ENCODE results near the gene USP6NL.

The USP6NL gene

GRCh38 chr10:11616021-11616420, 4.6 kb upstream of the USP6NL start:
- DNase-seq (ENCODE audit: low spot score): no peak

GRCh38 chr10:11615396-11615795, 3.9 kb upstream of the USP6NL start:
- no peak for DNase-seq (ENCODE audit: low spot score)

- DNase-seq (ENCODE audit: low spot score): peak; percentile 35
These were observed 861 bp upstream of the USP6NL start for GRCh38 chr10:11612021-11613001.

GRCh38 chr10:11610826-11611247, 613 bp downstream of the USP6NL start:
- peak; percentile 31 for DNase-seq (ENCODE audit: low spot score)

- no peak for DNase-seq (ENCODE audit: low spot score)
These were observed 1.2 kb downstream of the USP6NL start for GRCh38 chr10:11610166-11610825.

- peak; percentile 6 for DNase-seq (ENCODE audit: low spot score)
These were observed 1.9 kb downstream of the USP6NL start for GRCh38 chr10:11609492-11610093.

GRCh38 chr10:11609052-11609451, 2.4 kb downstream of the USP6NL start:
- DNase-seq (ENCODE audit: low spot score): no peak

- DNase-seq (ENCODE audit: low spot score): no peak
These were observed 3.1 kb downstream of the USP6NL start for GRCh38 chr10:11608159-11609013.

GRCh38 chr10:11605807-11606408, 5.5 kb downstream of the USP6NL start:
- no peak for DNase-seq (ENCODE audit: low spot score)

- no peak for DNase-seq (ENCODE audit: low spot score)
These were observed 6.4 kb downstream of the USP6NL start for GRCh38 chr10:11604865-11605650.

- DNase-seq (ENCODE audit: low spot score): no peak
These were observed 7.7 kb downstream of the USP6NL start for GRCh38 chr10:11603741-11604140.

GRCh38 chr10:11602919-11603523, 8.4 kb downstream of the USP6NL start:
- DNase-seq (ENCODE audit: low spot score): no peak

- no peak for DNase-seq (ENCODE audit: low spot score)
These were observed 9.1 kb downstream of the USP6NL start for GRCh38 chr10:11602358-11602757.

GRCh38 chr10:11601670-11602069, 9.8 kb downstream of the USP6NL start:
- no peak for DNase-seq (ENCODE audit: low spot score)

- no peak for DNase-seq (ENCODE audit: low spot score)
These were observed 11.2 kb downstream of the USP6NL start for GRCh38 chr10:11600280-11600679.

- DNase-seq (ENCODE audit: low spot score): no peak
These were observed 12.6 kb downstream of the USP6NL start for GRCh38 chr10:11598712-11599397.

- no peak for DNase-seq (ENCODE audit: low spot score)
These were observed 14.0 kb downstream of the USP6NL start for GRCh38 chr10:11597470-11597869.

GRCh38 chr10:11595395-11595692, 16.1 kb downstream of the USP6NL start:
- no peak for DNase-seq (ENCODE audit: low spot score)

GRCh38 chr10:11594589-11595394, 16.7 kb downstream of the USP6NL start:
- no peak for DNase-seq (ENCODE audit: low spot score)

All from cerebellar cortex (tissue), 1 donor.